CD14-positive monocyte (primary cell): ENCODE results near the gene PTPRR. TPM values are rescaled to one million over a fixed set of nuclear protein-coding genes. Genes with fewer than 3 reads are reported as not detected.

Source experiments
- DNase-seq, 3 donors: peaks; one replicate each; pipeline ENCODE4 v3.0.0-alpha.2; 2011 to 2022
- H2AFZ ChIP-seq: 2 replicates; pipeline ENCODE4 v1.6.0; 2012; ENCODE audit warnings: mild to moderate bottlenecking, low read depth, low read length, inconsistent platforms; ENCODE audit not compliant: insufficient read depth, poor library complexity, severe bottlenecking
- H3K27ac ChIP-seq, 2 donors: 1 replicate in 1 of 2; 2 replicates in 1 of 2; pipeline ENCODE4 v1.5.1; 2012 to 2013; ENCODE audit warnings: low read length in 2 of 2, control low read depth in 1 of 2, inconsistent platforms in 1 of 2, low read depth in 1 of 2, mild to moderate bottlenecking in 1 of 2
- H3K27me3 ChIP-seq, 2 donors: one replicate each; pipeline versions ENCODE4 v1.6.0 to v1.6.1; 2011 to 2013; ENCODE audit warnings: low read length in 2 of 2; ENCODE audit not compliant: control insufficient read depth in 2 of 2, insufficient read depth in 2 of 2
- H3K36me3 ChIP-seq, 2 donors: replicated peaks in 1 of 2; 1 replicate in 1 of 2; 2 replicates in 1 of 2; pipeline versions ENCODE4 v1.5.1 to v1.6.1; 2012 to 2013; ENCODE audit warnings: low read length in 2 of 2, control low read depth in 1 of 2, inconsistent platforms in 1 of 2, mild to moderate bottlenecking in 1 of 2; ENCODE audit not compliant: insufficient read depth in 2 of 2, control insufficient read depth in 1 of 2
- H3K4me1 ChIP-seq, 2 donors: 1 replicate in 1 of 2; 2 replicates in 1 of 2; pipeline versions ENCODE4 v1.5.1 to v1.6.1; 2012 to 2013; ENCODE audit warnings: low read length in 2 of 2, control low read depth in 1 of 2, inconsistent platforms in 1 of 2, mild to moderate bottlenecking in 1 of 2, moderate library complexity in 1 of 2; ENCODE audit not compliant: insufficient read depth in 2 of 2, control insufficient read depth in 1 of 2
- H3K4me2 ChIP-seq: replicated peaks from 2 replicates; pipeline ENCODE3; 2012; ENCODE audit warnings: low read length, moderate library complexity, mild to moderate bottlenecking; ENCODE audit not compliant: poor library complexity, severe bottlenecking; ENCODE audit errors: extremely low read depth
- H3K4me3 ChIP-seq, 3 experiments: fragments of 200-600 bp in 1 of 3; sonication (generic) in 1 of 3; replicated peaks in 1 of 3; 1 replicate in 2 of 3; 2 replicates in 1 of 3; pipeline ENCODE4 v1.5.1; 2011 to 2013; ENCODE audit warnings: low read length in 3 of 3, mild to moderate bottlenecking in 3 of 3, control low read depth in 2 of 3, low read depth in 2 of 3, inconsistent platforms in 1 of 3, moderate library complexity in 1 of 3
- H3K79me2 ChIP-seq: 2 replicates; pipeline ENCODE4 v1.6.0; 2012; ENCODE audit warnings: mild to moderate bottlenecking, control low read depth, inconsistent platforms, low read length, moderate library complexity; ENCODE audit not compliant: insufficient read depth
- H3K9ac ChIP-seq: 2 replicates; pipeline ENCODE4 v1.6.0; 2017; ENCODE audit warnings: low read length, mild to moderate bottlenecking; ENCODE audit not compliant: insufficient read depth, poor library complexity, severe bottlenecking
- H3K9me3 ChIP-seq, 2 donors: replicated peaks in 1 of 2; 1 replicate in 1 of 2; 2 replicates in 1 of 2; pipeline versions ENCODE4 v1.5.1 to v1.6.1; 2012 to 2013; ENCODE audit warnings: low read length in 2 of 2, control low read depth in 1 of 2; ENCODE audit not compliant: control insufficient read depth in 1 of 2, insufficient read depth in 1 of 2
- H4K20me1 ChIP-seq: 2 replicates; pipeline ENCODE4 v1.6.0; 2012; ENCODE audit warnings: mild to moderate bottlenecking, low read length, control low read depth, moderate library complexity; ENCODE audit not compliant: insufficient read depth
- H3K27ac Mint-ChIP-seq, 7 donors: one replicate each; pipeline ENCODE4 v1.8.0; 2020; ENCODE audit warnings: mild to moderate bottlenecking in 7 of 7, mixed read lengths in 7 of 7, moderate library complexity in 6 of 7, inconsistent platforms in 2 of 7
- H3K27me3 Mint-ChIP-seq, 3 donors: one replicate each; pipeline ENCODE4 v1.8.0; 2021 to 2022; ENCODE audit warnings: low read depth in 3 of 3, mild to moderate bottlenecking in 3 of 3, mixed read lengths in 3 of 3, moderate library complexity in 3 of 3, inconsistent platforms in 1 of 3
- H3K36me3 Mint-ChIP-seq, 2 donors: one replicate each; pipeline ENCODE4 v1.8.0; 2020; ENCODE audit warnings: mixed read lengths in 2 of 2, inconsistent platforms in 1 of 2, mild to moderate bottlenecking in 1 of 2
- H3K4me1 Mint-ChIP-seq: one replicate; pipeline ENCODE4 v1.8.0; 2020; ENCODE audit warnings: mild to moderate bottlenecking, mixed read lengths
- H3K4me3 Mint-ChIP-seq, 2 donors: one replicate each; pipeline ENCODE4 v1.8.0; 2020; ENCODE audit warnings: mild to moderate bottlenecking in 2 of 2, mixed read lengths in 2 of 2, moderate library complexity in 1 of 2
- H3K9me3 Mint-ChIP-seq, 7 donors: one replicate each; pipeline ENCODE4 v1.8.0; 2020 to 2022; ENCODE audit warnings: mixed read lengths in 7 of 7, mild to moderate bottlenecking in 6 of 7, moderate library complexity in 6 of 7, inconsistent platforms in 2 of 7
- CTCF ChIP-seq: fragments of 200-600 bp; IDR thresholded peaks from one replicate; pipeline ENCODE4 v1.8.0; 2022; ENCODE audit warnings: antibody characterized with exemption, mild to moderate bottlenecking
- WGBS: methylation state at CpG from one replicate; pipeline ENCODE4 v1.1.5; 2013; ENCODE audit warnings: missing lambda C conversion rate; ENCODE audit not compliant: insufficient coverage; 5-methylcytosine and 5-hydroxymethylcytosine counted together
- intact Hi-C, 2 donors: fragments of 100-400 bp; cut with micrococcal nuclease; formaldehyde crosslinking; loops; one replicate each; pipeline versions ENCODE4 v1.15.0 to v1.15.1; 2023
- polyA plus RNA-seq, 3 donors: library from polyadenylated mRNA; depleted of rRNA in 1 of 3; unstranded in 2 of 3; stranded (reverse) in 1 of 3; fragments of 300-500 nt in 2 of 3; fragments of >200 nt in 1 of 3; fragmentation: Illumina TruSeq in 2 of 3; gene quantifications; 1 replicate in 2 of 3; 2 replicates in 1 of 3; pipeline ENCODE4 v1.2.3, GENCODE V29; 2012 to 2021

PTPRR gene
- polyA plus RNA-seq, 3 donors, result not detected

GRCh38 chr12:70719071-70719470 is 201.5 kb downstream of the PTPRR start:
- intact Hi-C loops, result no loop called here
- no peak overlapping the region for H3K27ac Mint-ChIP-seq
- no peak overlapping the region for H3K4me2 ChIP-seq
- no peaks in the 10 kb centered on the region for H3K79me2 ChIP-seq
- H3K9me3 Mint-ChIP-seq, result no peaks in the 10 kb centered on the region
- TF ChIP-seq CTCF, result no peak
- H3K36me3 ChIP-seq, result no peaks in the 10 kb centered on the region
- WGBS, result 86% methylated on average over 8 of the region's 12 CpGs
- H3K4me3 ChIP-seq, result no peak overlapping the region
- H3K9me3 ChIP-seq, result no peaks in the 10 kb centered on the region
- no peak overlapping the region for H3K27ac ChIP-seq
- H3K27me3 Mint-ChIP-seq, result peaks cover 4 to 17% (median 4%) of the 10 kb centered on the region in 3 donors
- H3K4me1 ChIP-seq, result peaks cover 0 to 6% of the 10 kb centered on the region in 2 donors
- DNase-seq, result no peak
- H2AFZ ChIP-seq, result no peak overlapping the region
- H3K27me3 ChIP-seq, result peaks cover 7 to 15% of the 10 kb centered on the region in 2 donors
- H3K36me3 Mint-ChIP-seq, result no peaks in the 10 kb centered on the region
- peaks cover 4% of the 10 kb centered on the region for H3K4me1 Mint-ChIP-seq
- H3K9ac ChIP-seq, result no peak overlapping the region
- H3K4me3 Mint-ChIP-seq, result no peak overlapping the region
- H4K20me1 ChIP-seq, result no peaks in the 10 kb centered on the region

- Histone ChIP-seq H2AFZ (no peak overlapping the region), H3K9me3 (no peaks in the 10 kb centered on the region), H3K36me3 (no peaks in the 10 kb centered on the region), H3K9ac (no peak overlapping the region), H3K4me1 (no peaks in the 10 kb centered on the region), H3K79me2 (no peaks in the 10 kb centered on the region), H3K4me3 (no peak overlapping the region), H3K4me2 (no peak overlapping the region), H3K27ac (no peak overlapping the region), H3K27me3 (no peaks in the 10 kb centered on the region), H4K20me1 (no peaks in the 10 kb centered on the region)
- Mint-ChIP-seq H3K4me1 (no peaks in the 10 kb centered on the region), H3K27me3 (peaks cover 0 to 3% (median 0%) of the 10 kb centered on the region in 3 donors), H3K9me3 (no peaks in the 10 kb centered on the region), H3K27ac (no peak overlapping the region), H3K36me3 (no peaks in the 10 kb centered on the region), H3K4me3 (no peak overlapping the region)
- no CpG with 5 or more reads among the region's 3 CpGs for WGBS
- DNase-seq, result no peak
- TF ChIP-seq CTCF, result no peak
- intact Hi-C loops, result no loop called here
These were observed 208.7 kb downstream of the PTPRR start for GRCh38 chr12:70711831-70712230.
